ENCODE results near the gene MAPK13. TPM values are rescaled to one million over a fixed set of nuclear protein-coding genes. Genes with fewer than 3 reads are reported as not detected.

Gene MAPK13
- total RNA-seq, 1 experiment from 2014 or later, result 2.6 TPM

DNA sequence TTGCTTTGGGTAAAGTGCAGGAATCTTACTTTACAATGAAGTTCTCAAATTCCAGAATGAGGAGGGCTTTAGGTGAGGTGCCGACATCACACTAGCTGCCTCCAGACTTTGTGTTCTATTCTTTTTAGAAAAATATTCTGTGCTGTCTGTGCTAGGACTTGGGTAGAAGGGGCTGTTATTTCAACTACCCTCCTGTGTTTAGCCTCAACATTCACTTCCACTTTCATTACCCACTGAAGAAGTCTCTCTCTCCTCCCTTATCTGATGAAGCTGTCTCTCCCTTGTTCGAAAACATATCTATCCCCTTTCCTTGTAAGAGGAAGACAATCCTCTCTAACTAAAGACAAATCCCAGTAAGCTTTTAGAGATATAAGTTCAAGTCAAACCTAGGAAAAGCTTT lies 41.3 kb downstream of the MAPK13 start:
- Histone ChIP-seq H3K36me3 (ENCODE audit: insufficient read depth, low read length, poor library complexity, severe bottlenecking) (no peaks in the 10 kb centered on the region), H3K27me3 (replicated peaks; ENCODE audit: insufficient read depth, low read depth, low read length, poor library complexity) (no peaks in the 10 kb centered on the region), H3K4me1 (ENCODE audit: insufficient read depth, low read length, poor library complexity, severe bottlenecking) (no peaks in the 10 kb centered on the region), H3K9me3 (ENCODE audit: low read depth, low read length, poor library complexity, severe bottlenecking) (no peaks in the 10 kb centered on the region), H3K27ac (ENCODE audit: low read depth, low read length, poor library complexity, severe bottlenecking) (no peak overlapping the region), H3K4me3 (ENCODE audit: low read depth, low read length, poor library complexity, severe bottlenecking) (no peak overlapping the region)
- DNase-seq (ENCODE audit: low spot score), result no peak
- POLR2A ChIA-PET (ENCODE audit: low non-redundant PET), result no interaction called here
- intact Hi-C loops (cut with micrococcal nuclease; ENCODE audit: unreplicated experiment), result no loop called here
- BruUV-seq (replicated peaks), result no TSS peak
- CTCF ChIA-PET, result no interaction called here
- TF ChIP-seq, protein P1, sequence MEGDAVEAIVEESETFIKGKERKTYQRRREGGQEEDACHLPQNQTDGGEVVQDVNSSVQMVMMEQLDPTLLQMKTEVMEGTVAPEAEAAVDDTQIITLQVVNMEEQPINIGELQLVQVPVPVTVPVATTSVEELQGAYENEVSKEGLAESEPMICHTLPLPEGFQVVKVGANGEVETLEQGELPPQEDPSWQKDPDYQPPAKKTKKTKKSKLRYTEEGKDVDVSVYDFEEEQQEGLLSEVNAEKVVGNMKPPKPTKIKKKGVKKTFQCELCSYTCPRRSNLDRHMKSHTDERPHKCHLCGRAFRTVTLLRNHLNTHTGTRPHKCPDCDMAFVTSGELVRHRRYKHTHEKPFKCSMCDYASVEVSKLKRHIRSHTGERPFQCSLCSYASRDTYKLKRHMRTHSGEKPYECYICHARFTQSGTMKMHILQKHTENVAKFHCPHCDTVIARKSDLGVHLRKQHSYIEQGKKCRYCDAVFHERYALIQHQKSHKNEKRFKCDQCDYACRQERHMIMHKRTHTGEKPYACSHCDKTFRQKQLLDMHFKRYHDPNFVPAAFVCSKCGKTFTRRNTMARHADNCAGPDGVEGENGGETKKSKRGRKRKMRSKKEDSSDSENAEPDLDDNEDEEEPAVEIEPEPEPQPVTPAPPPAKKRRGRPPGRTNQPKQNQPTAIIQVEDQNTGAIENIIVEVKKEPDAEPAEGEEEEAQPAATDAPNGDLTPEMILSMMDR (conservative IDR thresholded peaks at IDR 0.05; ENCODE audit: low read depth, low read length), result no peak
- TF ChIP-seq EZH2 (IDR thresholded peaks at IDR 0.05; ENCODE audit: borderline replicate concordance, low read depth, low read length, poor library complexity, severe bottlenecking), result no peak

DNA sequence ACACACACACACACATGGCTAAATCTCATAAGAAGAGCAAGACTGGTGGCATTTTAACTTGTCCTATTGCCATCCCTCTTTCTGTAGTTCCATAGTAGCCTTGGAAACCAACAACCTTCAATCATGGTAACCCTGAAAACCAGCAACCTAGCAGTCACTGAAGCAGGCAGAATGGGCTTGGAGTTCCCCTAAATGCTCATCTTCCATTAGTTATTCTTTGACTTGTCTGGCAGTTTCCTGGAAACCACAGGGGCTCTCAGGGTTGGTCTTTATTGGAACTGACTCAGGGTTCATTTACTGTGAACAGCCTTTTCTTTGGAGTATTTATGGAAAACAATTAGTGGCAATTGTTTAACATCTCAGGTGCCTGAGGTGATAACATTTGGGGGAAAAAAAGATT lies 46.9 kb downstream of the MAPK13 start:
- BruUV-seq (replicated peaks), result no TSS peak

DNA sequence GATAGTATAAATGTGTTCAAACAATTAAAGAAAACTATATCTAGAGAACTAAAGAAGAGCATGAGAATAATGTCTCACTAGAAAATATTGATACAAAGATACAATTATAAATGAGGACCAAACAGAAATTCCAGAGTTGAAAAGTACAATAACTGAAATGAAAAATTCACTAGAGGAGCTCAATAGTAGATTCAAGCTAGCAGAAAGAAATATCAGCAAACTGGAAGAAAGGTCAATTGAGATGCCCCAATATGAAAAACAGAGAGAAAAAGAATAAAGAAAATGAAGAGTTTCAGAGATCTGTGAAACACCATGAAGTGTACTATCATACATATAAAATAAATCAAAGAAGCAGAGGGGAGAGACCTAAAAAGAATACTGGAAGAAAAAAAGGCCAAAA lies 48.2 kb downstream of the MAPK13 start:
- CTCF ChIA-PET, result no interaction called here
- POLR2A ChIA-PET (ENCODE audit: low non-redundant PET), result no interaction called here
- BruUV-seq (replicated peaks), result no TSS peak

More for the DNA sequence above, 46.9 kb downstream of the MAPK13 start:
- Histone ChIP-seq H3K4me3 (ENCODE audit: low read depth, low read length, poor library complexity, severe bottlenecking) (no peak overlapping the region), H3K4me1 (ENCODE audit: insufficient read depth, low read length, poor library complexity, severe bottlenecking) (no peaks in the 10 kb centered on the region), H3K9me3 (ENCODE audit: low read depth, low read length, poor library complexity, severe bottlenecking) (peaks cover 13% of the 10 kb centered on the region), H3K27me3 (replicated peaks; ENCODE audit: insufficient read depth, low read depth, low read length, poor library complexity) (no peaks in the 10 kb centered on the region), H3K36me3 (ENCODE audit: insufficient read depth, low read length, poor library complexity, severe bottlenecking) (no peaks in the 10 kb centered on the region), H3K27ac (ENCODE audit: low read depth, low read length, poor library complexity, severe bottlenecking) (no peak overlapping the region)
- CTCF ChIA-PET, result no interaction called here
- TF ChIP-seq, protein P1 (conservative IDR thresholded peaks at IDR 0.05; ENCODE audit: low read depth, low read length), result no peak
- TF ChIP-seq EZH2 (IDR thresholded peaks at IDR 0.05; ENCODE audit: borderline replicate concordance, low read depth, low read length, poor library complexity, severe bottlenecking), result no peak
- DNase-seq (ENCODE audit: low spot score), result peak; percentile 22
- intact Hi-C loops (cut with micrococcal nuclease; ENCODE audit: unreplicated experiment), result no loop called here
- POLR2A ChIA-PET (ENCODE audit: low non-redundant PET), result no interaction called here

More for the DNA sequence above, 48.2 kb downstream of the MAPK13 start:
- Histone ChIP-seq H3K4me1 (ENCODE audit: insufficient read depth, low read length, poor library complexity, severe bottlenecking) (no peaks in the 10 kb centered on the region), H3K4me3 (ENCODE audit: low read depth, low read length, poor library complexity, severe bottlenecking) (no peak overlapping the region), H3K9me3 (ENCODE audit: low read depth, low read length, poor library complexity, severe bottlenecking) (peaks cover 13% of the 10 kb centered on the region), H3K36me3 (ENCODE audit: insufficient read depth, low read length, poor library complexity, severe bottlenecking) (no peaks in the 10 kb centered on the region), H3K27me3 (replicated peaks; ENCODE audit: insufficient read depth, low read depth, low read length, poor library complexity) (no peaks in the 10 kb centered on the region), H3K27ac (ENCODE audit: low read depth, low read length, poor library complexity, severe bottlenecking) (no peak overlapping the region)
- TF ChIP-seq, protein P1 (conservative IDR thresholded peaks at IDR 0.05; ENCODE audit: low read depth, low read length), result no peak
- no peak for TF ChIP-seq EZH2 (IDR thresholded peaks at IDR 0.05; ENCODE audit: borderline replicate concordance, low read depth, low read length, poor library complexity, severe bottlenecking)
- intact Hi-C loops (cut with micrococcal nuclease; ENCODE audit: unreplicated experiment), result no loop called here
- no peak for DNase-seq (ENCODE audit: low spot score)
